SU-DHL-6 (cell line): ENCODE data around the gene STIM2.

Experiments used
- H2AFZ ChIP-seq: fragments of 200-600 bp; sonication (generic); 2 replicates; pipeline ENCODE4 v1.6.1; 2014; ENCODE audit warnings: low read depth, mild to moderate bottlenecking, moderate library complexity, mixed read lengths, antibody characterized with exemption, low read length; ENCODE audit not compliant: severe bottlenecking
- H3F3A ChIP-seq: fragments of 200-600 bp; shearing (Covaris generic); 2 replicates; pipeline ENCODE4 v1.6.0; 2016; ENCODE audit warnings: antibody characterized with exemption, mild to moderate bottlenecking; ENCODE audit not compliant: insufficient read depth
- H3K27ac ChIP-seq: fragments of 200-600 bp; sonication (generic); 2 replicates; pipeline ENCODE4 v1.5.1; 2016; ENCODE audit warnings: low read depth, mild to moderate bottlenecking, low read length, moderate library complexity, mixed read lengths
- H3K27me3 ChIP-seq: fragments of 200-600 bp; sonication (generic), shearing (Covaris generic); 2 replicates; pipeline ENCODE4 v1.6.0; 2014; ENCODE audit warnings: mild to moderate bottlenecking, low read length
- H3K36me3 ChIP-seq: fragments of 200-600 bp; sonication (generic); 2 replicates; pipeline ENCODE4 v1.6.1; 2014; ENCODE audit warnings: mild to moderate bottlenecking, low read length, mixed read lengths
- H3K4me2 ChIP-seq: fragments of 300-600, 200-600 bp; shearing (Covaris generic), sonication (generic); 2 replicates; pipeline ENCODE4 v1.6.0; 2014; ENCODE audit warnings: low read length, low read depth, mild to moderate bottlenecking; ENCODE audit not compliant: poor library complexity, severe bottlenecking
- H3K4me3 ChIP-seq: fragments of 200-600 bp; sonication (generic); 2 replicates; pipeline ENCODE4 v1.5.1; 2014; ENCODE audit warnings: antibody characterized with exemption, low read length, mild to moderate bottlenecking, mixed read lengths; ENCODE audit not compliant: insufficient read depth, poor library complexity, severe bottlenecking
- H3K79me2 ChIP-seq: fragments of 200-600 bp; sonication (generic); 2 replicates; pipeline ENCODE4 v1.6.1; 2014; ENCODE audit warnings: mild to moderate bottlenecking, low read length, moderate library complexity; ENCODE audit not compliant: insufficient read depth
- H3K9ac ChIP-seq: fragments of 200-600 bp; sonication (generic); 2 replicates; pipeline ENCODE4 v1.7.0; 2014; ENCODE audit warnings: mild to moderate bottlenecking, low read length
- H3K9me2 ChIP-seq: fragments of 200-600 bp; sonication (generic); replicated peaks from 2 replicates; pipeline ENCODE4 v1.6.1; 2014; ENCODE audit warnings: low read length; ENCODE audit not compliant: insufficient read depth
- H3K9me3 ChIP-seq: fragments of 200-600 bp; sonication (generic); 2 replicates; pipeline ENCODE4 v1.6.1; 2014; ENCODE audit warnings: low read length, mixed read lengths; ENCODE audit not compliant: insufficient read depth
- H4K20me1 ChIP-seq: fragments of 200-600 bp; sonication (generic); 2 replicates; pipeline ENCODE4 v1.6.1; 2014; ENCODE audit warnings: low read depth, mild to moderate bottlenecking, antibody characterized with exemption, low read length, moderate library complexity, mixed read lengths
- EZH2phosphoT487 ChIP-seq: fragments of 200-600 bp; sonication (generic), shearing (Covaris generic); conservative IDR thresholded peaks from 2 replicates; pipeline ENCODE4 v1.6.1; 2018; ENCODE audit warnings: mild to moderate bottlenecking, antibody characterized with exemption, low read length, moderate library complexity, mixed read lengths
- TF ChIP-seq, protein P1 (sequence below): fragments of 200-600 bp; sonication (generic); IDR thresholded peaks from one replicate; pipeline ENCODE4 v1.5.1; 2017; ENCODE audit warnings: antibody characterized with exemption, mild to moderate bottlenecking, low read length, moderate library complexity; ENCODE audit not compliant: insufficient read depth, poor library complexity, severe bottlenecking

The STIM2 gene

DNA sequence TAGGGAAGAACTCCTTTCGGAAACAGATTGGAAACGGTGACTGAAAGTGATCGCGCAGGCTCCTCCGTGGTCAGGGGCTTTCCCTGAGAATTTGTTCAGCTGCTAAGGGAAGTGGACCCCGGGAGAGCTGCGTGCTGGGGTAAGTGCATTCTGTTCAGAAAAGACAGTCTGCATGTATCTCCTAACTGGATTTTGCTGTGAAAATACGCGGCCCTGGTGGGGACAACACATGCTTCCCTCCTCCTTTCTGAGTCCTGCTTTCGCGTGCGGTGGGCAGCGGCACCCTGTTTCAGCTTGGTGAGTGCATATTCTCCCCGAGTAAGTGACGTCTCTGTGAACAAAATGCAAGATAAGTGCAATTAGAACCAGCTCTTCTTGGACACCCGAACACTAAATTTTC lies 195.6 kb downstream of the STIM2 start:
- no peak overlapping the region for H2AFZ ChIP-seq
- H3K9me2 ChIP-seq = no peaks in the 10 kb centered on the region
- H3K79me2 ChIP-seq = no peaks in the 10 kb centered on the region
- H3K27me3 ChIP-seq = no peaks in the 10 kb centered on the region; the same call in 1 of the 2 replicates
- H3K4me2 ChIP-seq = no peak overlapping the region
- H3K36me3 ChIP-seq = no peaks in the 10 kb centered on the region
- no peaks in the 10 kb centered on the region for H3K9me3 ChIP-seq
- no peaks in the 10 kb centered on the region for H4K20me1 ChIP-seq
- no peak overlapping the region for H3K4me3 ChIP-seq
- no peaks in the 10 kb centered on the region for H3F3A ChIP-seq
- TF ChIP-seq, protein P1, sequence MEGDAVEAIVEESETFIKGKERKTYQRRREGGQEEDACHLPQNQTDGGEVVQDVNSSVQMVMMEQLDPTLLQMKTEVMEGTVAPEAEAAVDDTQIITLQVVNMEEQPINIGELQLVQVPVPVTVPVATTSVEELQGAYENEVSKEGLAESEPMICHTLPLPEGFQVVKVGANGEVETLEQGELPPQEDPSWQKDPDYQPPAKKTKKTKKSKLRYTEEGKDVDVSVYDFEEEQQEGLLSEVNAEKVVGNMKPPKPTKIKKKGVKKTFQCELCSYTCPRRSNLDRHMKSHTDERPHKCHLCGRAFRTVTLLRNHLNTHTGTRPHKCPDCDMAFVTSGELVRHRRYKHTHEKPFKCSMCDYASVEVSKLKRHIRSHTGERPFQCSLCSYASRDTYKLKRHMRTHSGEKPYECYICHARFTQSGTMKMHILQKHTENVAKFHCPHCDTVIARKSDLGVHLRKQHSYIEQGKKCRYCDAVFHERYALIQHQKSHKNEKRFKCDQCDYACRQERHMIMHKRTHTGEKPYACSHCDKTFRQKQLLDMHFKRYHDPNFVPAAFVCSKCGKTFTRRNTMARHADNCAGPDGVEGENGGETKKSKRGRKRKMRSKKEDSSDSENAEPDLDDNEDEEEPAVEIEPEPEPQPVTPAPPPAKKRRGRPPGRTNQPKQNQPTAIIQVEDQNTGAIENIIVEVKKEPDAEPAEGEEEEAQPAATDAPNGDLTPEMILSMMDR = no peak
- TF ChIP-seq EZH2phosphoT487 = no peak
- H3K27ac ChIP-seq = no peak overlapping the region
- no peak overlapping the region for H3K9ac ChIP-seq

- Histone ChIP-seq H3K9me3 (no peaks in the 10 kb centered on the region), H3K4me2 (no peak overlapping the region), H3K79me2 (no peaks in the 10 kb centered on the region), H3K9ac (no peak overlapping the region), H3K4me3 (no peak overlapping the region), H3K9me2 (no peaks in the 10 kb centered on the region), H3F3A (no peaks in the 10 kb centered on the region), H4K20me1 (no peaks in the 10 kb centered on the region), H3K27ac (no peak overlapping the region), H3K27me3 (no peaks in the 10 kb centered on the region; the same call in 1 of the 2 replicates), H3K36me3 (no peaks in the 10 kb centered on the region), H2AFZ (no peak overlapping the region)
- TF ChIP-seq EZH2phosphoT487 = no peak
- TF ChIP-seq, protein P1 = no peak
Measured at GRCh38 chr4:27057053-27057452, 196.4 kb downstream of the STIM2 start.

DNA sequence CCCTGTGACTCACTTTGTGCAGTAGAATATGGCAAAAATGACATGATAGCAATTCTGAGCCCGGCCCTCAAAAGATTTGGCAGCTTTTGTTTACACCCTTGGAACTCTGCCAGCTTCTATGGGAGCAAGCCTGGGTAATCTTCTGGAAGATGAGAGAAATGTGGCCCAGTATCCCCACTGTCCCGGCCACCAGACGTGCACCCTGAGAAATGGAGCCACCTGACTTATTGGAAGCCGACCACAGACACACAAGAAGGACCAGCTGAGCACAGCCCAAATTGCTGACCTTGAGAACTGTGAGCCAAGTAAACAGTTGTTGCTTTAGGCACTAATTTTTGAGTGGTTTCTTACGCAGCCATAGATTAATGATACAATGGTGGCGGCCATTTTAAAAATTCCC lies 197.0 kb downstream of the STIM2 start:
- Histone ChIP-seq H3K9me3 (no peaks in the 10 kb centered on the region), H3K27ac (no peak overlapping the region), H3K27me3 (no peaks in the 10 kb centered on the region; the same call in 1 of the 2 replicates), H3K4me3 (no peak overlapping the region), H2AFZ (no peak overlapping the region), H3K79me2 (no peaks in the 10 kb centered on the region), H3F3A (no peaks in the 10 kb centered on the region), H3K4me2 (no peak overlapping the region), H4K20me1 (no peaks in the 10 kb centered on the region), H3K36me3 (no peaks in the 10 kb centered on the region), H3K9ac (no peak overlapping the region), H3K9me2 (no peaks in the 10 kb centered on the region)
- TF ChIP-seq, protein P1 = no peak
- TF ChIP-seq EZH2phosphoT487 = no peak
